ENCODE results near the gene NACAD. TPM values are rescaled to one million over a fixed set of nuclear protein-coding genes. Genes with fewer than 3 reads are reported as not detected.
A peak's percentile ranks its signal among the peaks of the same experiment; 100 is the strongest.
"Not testable (repeated sequence)": the region's sequence is repeated elsewhere in the genome, so short reads cannot be mapped to it uniquely, and the experiment has no call there.

NACAD gene
- total RNA-seq, 1 donor from 2014 or later = 0.39 TPM

GRCh38 chr7:45055016-45055415, 33.8 kb downstream of the NACAD start:
- no peak for DNase-seq (ENCODE audit: low read depth in 2 of 2)

- DNase-seq (ENCODE audit: low read depth in 2 of 2) = no peak
These were observed 34.3 kb downstream of the NACAD start for GRCh38 chr7:45054442-45054841.

- DNase-seq (ENCODE audit: low read depth in 2 of 2) = no peak
These were observed 34.8 kb downstream of the NACAD start for GRCh38 chr7:45053941-45054340.

- no peak for DNase-seq (ENCODE audit: low read depth in 2 of 2)
These were observed 35.4 kb downstream of the NACAD start for GRCh38 chr7:45053401-45053800.

DNA sequence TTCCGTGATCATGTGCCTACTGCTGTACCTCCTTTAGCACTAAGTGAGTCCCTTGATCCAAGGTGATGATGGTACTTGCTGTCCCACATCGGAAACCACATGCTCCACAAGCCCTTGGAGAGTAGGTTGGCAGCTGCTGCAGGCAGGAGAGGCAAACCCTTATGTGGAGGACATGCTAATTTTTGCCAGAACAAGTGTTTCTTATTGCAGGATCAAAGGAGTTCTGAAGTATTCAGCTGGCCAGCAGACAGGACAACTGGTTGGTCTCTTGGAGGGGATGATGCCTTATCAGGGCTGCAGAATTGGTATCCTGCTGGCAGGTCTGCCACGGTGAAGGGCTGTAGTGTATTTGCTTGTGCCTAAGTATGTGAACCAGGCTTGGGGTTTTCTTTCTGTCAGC, 36.8 kb downstream of the NACAD start:
- DNase-seq (ENCODE audit: low read depth in 2 of 2) = no peak

GRCh38 chr7:45050198-45050597, 38.6 kb downstream of the NACAD start:
- DNase-seq (ENCODE audit: low read depth in 2 of 2) = no peak

GRCh38 chr7:45048748-45049147, 40.0 kb downstream of the NACAD start:
- no peak for DNase-seq (ENCODE audit: low read depth in 2 of 2)

DNA sequence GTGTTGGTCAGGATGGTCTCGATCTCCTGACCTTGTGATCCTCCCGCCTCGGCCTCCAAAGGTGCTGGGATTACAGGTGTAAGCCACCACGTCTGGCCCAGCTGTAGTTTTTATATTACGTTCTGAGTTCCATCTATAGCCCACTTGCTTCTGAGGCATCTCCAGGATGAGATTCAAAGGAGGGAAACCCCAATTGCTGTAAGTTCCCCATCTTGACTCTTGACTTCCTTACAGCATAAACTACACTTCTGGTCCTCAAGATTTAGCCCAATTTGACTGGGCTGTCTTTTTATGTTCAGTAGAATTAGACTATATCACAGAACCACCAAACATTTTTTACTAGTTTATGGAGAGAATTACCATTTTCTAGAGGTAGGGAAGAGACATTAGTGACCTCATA, 44.4 kb downstream of the NACAD start:
- DNase-seq (ENCODE audit: low read depth in 2 of 2) = no peak

DNA sequence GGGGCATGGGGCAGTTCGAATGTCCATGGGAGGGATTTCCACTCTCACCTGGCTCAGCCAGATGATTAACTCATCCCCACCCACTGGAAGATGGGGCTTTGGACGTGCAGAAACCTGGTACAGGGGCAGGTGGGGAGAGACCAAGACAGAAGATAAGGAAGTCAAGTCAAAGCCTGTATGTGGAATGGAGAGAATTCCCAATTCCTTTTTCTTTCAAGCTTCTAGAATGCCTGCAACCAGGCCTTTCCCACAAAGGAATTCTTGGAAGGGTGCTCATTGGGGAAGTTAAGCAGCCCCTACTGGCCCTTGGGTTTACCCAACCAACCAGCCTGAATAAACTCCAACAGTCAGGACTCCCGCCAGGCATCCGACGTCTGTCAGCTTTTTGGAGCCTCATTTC, 49.7 kb downstream of the NACAD start:
- DNase-seq (ENCODE audit: low read depth in 2 of 2) = no peak

GRCh38 chr7:45037876-45038275, 50.9 kb downstream of the NACAD start:
- DNase-seq (ENCODE audit: low read depth in 2 of 2) = no peak

GRCh38 chr7:45036796-45037195, 52.0 kb downstream of the NACAD start:
- no peak for DNase-seq (ENCODE audit: low read depth in 2 of 2)

GRCh38 chr7:45036317-45036716, 52.5 kb downstream of the NACAD start:
- no peak for DNase-seq (ENCODE audit: low read depth in 2 of 2)

GRCh38 chr7:45035893-45036292, 52.9 kb downstream of the NACAD start:
- no peak for DNase-seq (ENCODE audit: low read depth in 2 of 2)

- DNase-seq (ENCODE audit: low read depth in 2 of 2) = no peak
These were observed 53.4 kb downstream of the NACAD start for GRCh38 chr7:45035371-45035770.

- DNase-seq (ENCODE audit: low read depth in 2 of 2) = not testable (repeated sequence)
These were observed 54.1 kb downstream of the NACAD start for GRCh38 chr7:45034710-45035109.

DNA sequence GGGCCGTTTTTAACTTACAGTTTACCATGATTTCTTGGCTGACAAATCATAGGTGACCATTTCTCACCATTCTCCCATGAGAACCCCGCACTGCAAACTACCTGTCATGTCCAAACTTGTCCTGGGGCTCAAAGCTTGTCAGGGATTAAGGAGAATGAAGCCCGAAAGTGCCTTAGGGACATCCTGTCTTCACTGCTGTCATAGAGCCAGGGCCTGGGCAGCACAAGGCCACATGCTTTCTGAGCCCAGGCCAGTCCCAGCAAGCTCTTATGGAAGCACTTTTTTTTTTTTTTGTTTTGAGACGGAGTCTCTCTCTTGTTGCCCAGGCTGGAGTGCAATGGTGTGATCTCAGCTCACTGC, 54.9 kb downstream of the NACAD start:
- DNase-seq (ENCODE audit: low read depth in 2 of 2) = no peak

GRCh38 chr7:45033261-45033930, 55.4 kb downstream of the NACAD start:
- peak in 1 of 2 donors; percentile 8 for DNase-seq (ENCODE audit: low read depth in 2 of 2)

- DNase-seq (ENCODE audit: low read depth in 2 of 2) = no peak
These were observed 56.3 kb downstream of the NACAD start for GRCh38 chr7:45032421-45032820.

DNA sequence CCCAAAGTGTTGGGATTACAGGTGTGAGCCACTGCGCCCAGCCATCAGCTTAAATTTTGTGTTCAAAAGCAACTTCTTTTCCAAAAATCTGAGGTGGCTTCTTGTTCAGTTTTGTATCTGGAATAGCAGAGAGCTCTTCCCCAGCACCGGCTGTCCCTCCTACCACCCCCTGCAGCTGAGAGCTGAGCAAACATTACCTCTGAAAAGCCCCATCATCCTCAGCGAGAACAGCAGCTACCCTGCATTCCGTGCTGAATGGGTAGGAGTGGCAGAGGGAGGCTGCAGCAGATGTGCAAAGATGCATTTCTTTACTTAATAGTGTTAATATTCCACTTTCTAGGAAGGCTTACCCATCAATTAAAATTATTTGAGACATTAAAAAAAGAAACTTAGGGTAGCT, 56.9 kb downstream of the NACAD start:
- DNase-seq (ENCODE audit: low read depth in 2 of 2) = no peak

Other genes with a start within 250 kb of the NACAD start
- gene H2AZ2, start 240.9 kb downstream of the NACAD start, total RNA-seq = 168 and 199 TPM in 2 replicates
- 14.4 and 18.1 TPM in 2 replicates for gene PURB, start 203.4 kb downstream of the NACAD start, total RNA-seq
- gene MYO1G, start 110.0 kb downstream of the NACAD start, total RNA-seq = under 0.01 and 0.13 TPM in 2 replicates
- gene CCM2, start 88.8 kb downstream of the NACAD start, total RNA-seq = 44.4 and 63.2 TPM in 2 replicates
- 55.5 and 62.8 TPM in 2 replicates for gene TBRG4, start 22.7 kb upstream of the NACAD start, total RNA-seq
- 32.3 and 213 TPM in 2 replicates for gene RAMP3, start 68.8 kb upstream of the NACAD start, total RNA-seq

All from dermis microvascular lymphatic vessel endothelial cell (primary cell).